HG03378 (cell line): Measurements from ENCODE around the gene WNT10A.

Source experiments
- ATAC-seq: cut with Tn5 transposase; IDR thresholded peaks from one replicate; pipeline ENCODE4 v1.9.1; 2021; ENCODE audit warnings: mild to moderate bottlenecking, moderate library complexity; ENCODE audit not compliant: unreplicated experiment

Gene WNT10A

DNA sequence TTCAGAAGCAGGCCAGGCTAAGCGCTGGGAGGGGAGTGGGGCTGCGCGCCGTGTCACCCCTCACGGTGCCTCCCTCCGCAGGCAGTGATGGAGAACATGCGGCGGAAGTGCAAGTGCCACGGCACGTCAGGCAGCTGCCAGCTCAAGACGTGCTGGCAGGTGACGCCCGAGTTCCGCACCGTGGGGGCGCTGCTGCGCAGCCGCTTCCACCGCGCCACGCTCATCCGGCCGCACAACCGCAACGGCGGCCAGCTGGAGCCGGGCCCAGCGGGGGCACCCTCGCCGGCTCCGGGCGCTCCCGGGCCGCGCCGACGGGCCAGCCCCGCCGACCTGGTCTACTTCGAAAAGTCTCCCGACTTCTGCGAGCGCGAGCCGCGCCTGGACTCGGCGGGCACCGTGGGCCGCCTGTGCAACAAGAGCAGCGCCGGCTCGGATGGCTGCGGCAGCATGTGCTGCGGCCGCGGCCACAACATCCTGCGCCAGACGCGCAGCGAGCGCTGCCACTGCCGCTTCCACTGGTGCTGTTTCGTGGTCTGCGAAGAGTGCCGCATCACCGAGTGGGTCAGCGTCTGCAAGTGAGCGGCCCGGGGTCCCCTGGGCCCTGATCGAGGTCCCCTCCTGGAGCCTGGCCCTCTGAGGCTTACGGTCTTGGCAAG, 12.2 kb downstream of the WNT10A start:
- peak; percentile 38 for ATAC-seq

DNA sequence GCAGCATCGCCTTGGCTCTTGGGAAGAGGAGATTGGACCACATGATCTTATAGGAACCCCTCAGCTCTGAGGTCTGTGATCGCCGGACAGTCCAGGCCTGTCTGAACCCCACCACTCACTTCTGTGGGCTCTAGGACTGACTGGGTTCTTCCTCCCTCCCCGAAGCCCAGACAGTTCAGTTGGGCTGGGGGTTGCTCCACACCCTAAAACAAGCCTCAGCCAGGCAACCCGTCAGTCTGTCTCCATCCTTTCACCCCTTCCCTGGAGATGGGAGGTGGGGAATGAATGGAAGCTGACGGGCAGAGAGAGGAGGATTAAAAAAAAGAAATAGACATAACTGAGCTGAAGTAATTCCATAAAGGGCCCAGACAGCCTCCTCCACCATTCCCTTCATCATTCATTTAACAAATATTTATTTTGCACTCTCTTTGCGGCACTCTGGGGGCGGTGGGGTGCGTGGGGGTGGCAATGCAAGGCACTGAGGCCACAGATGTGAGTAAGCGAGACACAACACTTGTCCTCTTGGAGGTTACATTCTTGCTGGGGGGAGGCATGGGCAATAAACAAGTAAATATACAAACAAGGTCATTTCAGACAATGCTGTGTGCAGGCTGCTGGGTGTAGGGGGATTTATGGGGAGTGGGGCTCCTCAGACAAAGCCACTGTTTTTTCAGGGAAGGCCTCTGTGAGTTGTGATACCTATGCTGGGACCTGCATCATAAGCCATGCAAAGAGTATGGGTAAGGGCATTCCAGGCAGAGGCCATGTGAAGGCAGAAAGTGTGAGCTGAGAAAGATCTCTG, 12.9 kb downstream of the WNT10A start:
- no peak for ATAC-seq

DNA sequence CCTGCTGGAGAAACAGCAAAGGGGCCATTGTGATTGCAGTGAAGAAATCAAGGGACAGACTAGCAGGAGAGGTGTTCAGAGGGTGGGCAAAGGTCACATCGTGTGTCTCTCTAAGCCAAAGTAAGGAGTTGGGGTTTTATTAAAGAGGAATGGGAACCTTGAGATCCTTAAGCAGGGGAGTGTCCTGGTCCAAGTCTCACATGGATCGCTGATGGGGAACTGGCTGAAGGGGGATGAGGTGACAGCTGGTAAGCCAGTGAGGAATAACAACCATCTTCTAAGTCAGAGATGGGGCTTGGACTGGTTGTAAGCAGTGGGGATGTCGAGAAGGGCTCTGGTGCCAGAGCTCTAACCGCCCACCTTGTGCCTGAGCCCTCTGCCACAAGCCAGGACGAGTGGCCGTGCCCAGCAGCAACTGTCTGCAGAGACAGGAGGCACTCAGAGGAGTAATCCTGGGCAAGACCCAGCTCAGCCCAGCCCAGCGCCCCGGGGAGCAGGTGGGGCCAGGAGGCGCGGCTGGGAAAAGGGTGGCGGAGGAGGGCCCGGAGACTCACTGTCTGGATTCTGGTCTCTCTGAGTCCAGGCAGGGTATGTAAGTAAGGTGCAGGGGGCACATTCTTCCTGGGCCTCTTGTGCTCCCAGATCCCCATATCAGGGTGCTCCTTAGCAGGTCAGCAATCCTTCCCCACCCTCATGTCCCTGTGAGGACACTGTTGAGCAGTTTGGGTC, 13.7 kb downstream of the WNT10A start:
- ATAC-seq = no peak

DNA sequence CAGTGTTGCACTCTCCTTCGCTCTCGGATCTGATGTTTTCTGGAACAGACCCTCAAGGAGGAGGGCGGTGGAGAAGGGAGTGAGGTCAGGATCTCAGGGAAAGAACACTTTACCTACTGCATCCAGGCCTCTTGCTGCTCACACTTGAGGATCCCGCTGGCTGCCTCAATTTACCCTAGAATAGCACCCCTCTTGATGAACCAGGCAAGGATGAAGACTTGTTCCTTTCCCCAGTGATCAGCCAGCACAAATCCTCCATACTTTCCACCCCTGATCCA, 14.2 kb downstream of the WNT10A start:
- no peak for ATAC-seq

DNA sequence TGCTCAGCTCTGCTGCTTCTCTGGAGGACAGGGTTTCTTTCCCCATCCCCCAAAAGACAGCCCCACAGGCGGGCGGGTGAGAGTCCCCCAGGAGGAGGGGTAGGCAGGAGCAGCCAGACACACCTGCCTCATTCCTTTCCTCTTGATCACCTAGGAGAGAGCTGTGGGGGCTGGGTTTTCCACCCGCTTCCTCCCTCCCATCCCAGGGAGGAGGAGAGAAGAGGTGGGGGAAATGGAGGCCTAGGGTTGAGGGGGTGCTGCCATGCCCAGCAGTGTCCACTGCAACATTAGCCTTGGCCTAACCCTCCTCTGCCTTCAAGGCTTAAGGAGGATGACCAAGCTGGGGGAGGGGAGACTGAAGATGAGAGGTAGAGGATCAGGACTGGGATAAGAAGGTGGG, 14.7 kb downstream of the WNT10A start:
- ATAC-seq = no peak

DNA sequence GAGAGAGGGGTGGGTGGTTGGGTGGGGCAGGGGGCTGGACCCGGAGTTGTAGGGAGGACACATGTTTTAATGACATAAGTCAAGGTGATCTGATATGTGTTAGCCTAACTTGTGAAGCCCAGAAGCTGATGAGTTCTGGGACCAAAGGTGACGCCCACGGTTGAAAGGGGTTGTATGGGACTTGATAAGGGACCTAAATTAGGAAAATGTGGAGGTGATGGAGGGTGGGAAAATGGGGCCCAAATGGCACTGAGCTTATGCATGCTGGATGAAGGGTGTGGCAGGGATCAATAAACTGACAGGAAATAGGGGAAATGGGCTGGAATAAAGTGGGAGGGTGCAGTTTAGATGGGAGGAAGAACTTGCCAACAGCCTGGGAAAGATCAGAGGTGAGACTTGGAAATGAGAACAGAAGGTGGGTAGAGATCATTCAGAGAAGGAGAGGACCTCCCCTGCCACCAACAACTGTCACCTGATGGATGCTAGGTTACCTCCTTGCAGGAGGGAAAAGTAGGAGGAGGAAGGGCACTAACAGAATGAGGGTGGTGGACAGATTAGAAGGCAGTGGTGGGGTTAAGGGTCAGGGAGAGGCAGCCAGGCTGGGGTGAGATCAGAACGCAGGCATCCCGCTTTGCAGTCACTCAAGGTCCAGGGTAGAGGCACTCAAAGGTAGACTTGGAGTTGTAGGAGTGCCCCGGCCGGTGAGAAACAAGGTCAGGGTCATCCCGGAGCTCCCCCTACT, 15.3 kb downstream of the WNT10A start:
- ATAC-seq = peak; percentile 17

DNA sequence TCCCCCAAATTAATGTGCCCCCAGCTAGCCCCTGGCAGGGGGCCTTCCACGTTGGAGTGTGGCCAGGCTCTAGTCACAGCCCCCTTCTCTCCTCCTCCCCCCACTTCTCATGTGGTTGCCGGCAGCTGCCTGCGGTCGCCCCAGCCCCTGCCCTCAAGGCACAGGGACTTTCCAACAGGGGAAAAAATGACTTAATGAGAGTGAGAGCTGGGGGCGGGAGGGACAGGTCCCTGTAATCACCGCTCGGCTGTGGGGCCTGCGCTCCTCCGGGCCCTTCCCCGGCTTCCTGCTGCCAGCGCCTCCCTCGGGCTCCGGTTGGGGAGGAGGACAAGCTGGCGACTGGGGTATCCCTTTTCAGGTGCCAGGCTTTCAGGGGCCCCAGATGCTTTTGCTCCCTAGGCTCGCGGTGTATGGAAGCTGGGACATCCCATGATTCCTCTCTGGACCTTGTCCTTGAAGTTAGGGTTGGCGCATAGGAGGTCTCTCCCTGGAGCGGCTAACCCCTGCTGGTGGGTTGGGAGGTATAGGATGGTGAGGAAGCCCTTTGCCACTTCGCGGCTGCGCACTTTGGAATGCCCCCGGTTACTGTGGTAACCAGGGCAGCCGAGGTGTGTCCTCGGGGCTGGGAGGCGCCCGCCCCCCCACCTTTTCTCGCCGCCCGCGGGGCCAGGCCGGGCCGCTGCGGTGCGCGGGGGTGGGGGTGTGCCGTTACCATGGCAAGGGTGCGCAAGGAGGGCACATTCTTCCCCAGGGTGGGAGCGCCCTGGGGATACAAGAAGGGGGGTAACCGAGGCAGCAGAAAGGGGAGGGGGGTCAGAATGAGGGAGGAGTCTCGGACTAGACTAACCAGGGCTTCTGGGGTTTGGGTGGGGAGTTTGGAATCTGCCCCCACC, 16.1 kb downstream of the WNT10A start:
- peak; percentile 57 for ATAC-seq

DNA sequence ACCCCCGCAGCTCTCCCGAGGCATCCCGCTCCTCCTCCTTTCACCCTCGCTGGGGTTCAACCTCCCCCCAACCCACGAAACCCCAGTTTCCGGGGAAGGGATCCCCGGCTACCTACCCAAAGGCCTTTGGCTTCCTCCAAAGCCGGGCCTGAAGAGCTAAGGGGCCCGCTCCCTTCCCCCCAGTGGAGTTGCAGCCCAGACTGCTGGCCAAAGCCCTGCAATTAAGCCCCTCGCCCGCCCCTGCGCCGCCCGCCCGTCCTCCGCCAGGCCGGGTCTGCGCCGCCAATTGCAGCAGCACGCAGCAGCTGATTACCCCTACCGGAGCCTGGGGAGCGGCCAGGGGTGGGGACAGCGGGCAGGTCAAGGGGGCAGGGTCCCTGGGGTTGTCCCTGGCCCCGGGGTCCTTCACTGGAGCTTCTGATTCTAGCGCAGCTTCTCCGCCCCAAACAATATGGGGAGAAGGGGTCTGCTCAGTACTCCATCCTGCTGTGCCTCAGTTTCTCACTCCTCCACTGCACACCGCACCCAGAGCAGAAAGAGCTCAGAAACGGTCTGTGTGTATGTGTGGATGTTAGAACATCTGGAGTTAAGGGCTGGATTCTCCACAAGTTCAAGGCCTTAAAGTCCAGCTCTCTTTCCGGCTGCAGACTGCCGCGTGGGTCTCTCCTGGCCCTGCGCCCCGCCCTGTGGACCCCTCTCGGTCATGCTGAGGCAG, 16.9 kb downstream of the WNT10A start:
- no peak for ATAC-seq

DNA sequence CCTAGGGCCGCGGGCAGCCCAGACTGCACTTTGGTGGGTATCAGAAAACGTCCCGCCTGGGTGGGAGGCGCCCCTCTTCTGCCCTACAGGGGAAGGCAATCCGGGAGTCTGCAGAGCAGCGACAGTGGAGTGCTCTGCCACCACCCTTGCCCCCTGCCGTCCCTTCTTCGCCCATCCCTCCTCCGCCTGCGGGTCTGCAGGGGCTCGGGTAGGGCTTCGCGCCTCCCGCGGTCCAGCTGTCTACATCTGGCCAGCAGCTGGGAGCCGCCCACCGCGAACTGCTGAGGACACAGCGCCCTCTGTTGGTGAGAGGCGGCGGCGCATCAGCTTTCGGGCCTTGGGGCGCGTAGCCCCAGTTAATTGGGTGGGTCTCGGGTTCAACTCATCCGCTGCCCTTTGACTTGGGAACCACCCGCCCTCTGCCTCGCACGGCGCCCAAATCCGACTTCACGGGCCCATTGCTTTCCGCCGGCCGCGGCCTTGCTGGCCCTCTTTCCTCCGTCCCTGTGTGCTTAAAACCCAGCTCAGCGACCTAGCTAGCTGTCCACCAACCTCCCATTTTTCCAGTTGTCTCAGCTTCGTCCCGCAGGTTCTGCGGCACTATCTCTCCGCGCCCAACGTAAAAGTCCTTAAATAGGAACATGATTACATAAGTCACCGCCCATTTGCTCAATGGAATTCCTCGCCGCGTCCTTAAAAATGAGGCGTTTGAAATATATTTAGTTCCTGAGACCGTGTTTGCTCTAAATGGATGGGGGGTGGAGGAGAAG, 17.6 kb downstream of the WNT10A start:
- ATAC-seq = no peak

DNA sequence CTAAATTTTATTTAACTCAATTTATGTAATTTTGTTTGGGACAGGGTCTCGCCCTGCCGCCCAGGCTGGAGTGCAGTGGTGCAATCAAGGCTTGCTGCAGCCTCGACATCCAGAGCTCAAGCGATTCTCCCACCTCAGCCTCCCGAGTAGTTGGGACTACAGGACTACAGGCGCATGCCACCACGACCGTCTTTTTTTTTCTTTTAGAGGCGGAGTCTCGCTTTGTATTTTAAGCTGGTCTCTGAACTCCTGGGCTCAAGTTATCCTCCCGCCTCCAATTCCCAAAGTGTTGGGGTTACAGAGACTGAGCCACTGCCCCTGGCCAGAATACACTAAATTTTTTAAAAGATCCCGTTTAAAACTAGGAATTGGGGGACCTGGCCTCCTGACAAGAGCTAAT, 18.5 kb downstream of the WNT10A start:
- ATAC-seq = no peak

DNA sequence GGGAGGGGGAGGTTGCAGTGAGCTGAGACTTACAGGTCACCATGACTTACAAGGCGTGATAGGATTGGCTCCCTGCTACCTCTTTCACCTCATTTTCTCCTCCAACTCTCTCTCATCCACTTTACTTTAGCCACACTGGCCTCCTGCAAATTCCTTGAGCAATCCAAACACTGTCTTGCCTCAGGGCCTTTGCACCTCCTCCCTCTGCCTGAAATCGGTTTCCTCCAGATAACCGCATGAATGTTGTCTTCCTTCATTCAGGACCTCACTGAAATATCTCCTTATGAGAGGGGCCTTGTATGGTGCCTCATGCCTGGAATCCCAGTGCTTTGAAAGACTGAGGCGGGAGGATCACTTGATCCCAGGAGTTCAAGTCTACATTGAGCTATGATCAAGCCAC, 21.8 kb downstream of the WNT10A start:
- ATAC-seq = no peak

DNA sequence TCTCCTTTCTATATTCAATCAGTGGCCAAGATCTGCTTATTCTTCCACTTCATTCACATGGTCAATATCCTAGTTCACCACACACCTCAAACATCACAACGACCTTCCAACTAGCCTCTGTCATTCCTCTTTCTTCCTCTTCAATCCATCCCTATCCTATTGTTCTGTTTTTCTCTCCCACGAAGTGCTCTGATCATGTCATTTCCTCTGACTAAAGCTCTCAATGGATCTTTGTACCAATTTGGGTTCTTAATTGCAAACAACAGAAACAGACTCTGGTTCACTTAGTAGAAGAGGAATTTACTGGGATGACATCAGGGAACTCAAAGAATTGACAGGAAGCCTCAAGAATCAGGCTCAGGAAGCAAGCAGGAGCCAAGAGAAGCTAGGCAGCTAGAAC, 23.5 kb downstream of the WNT10A start:
- no peak for ATAC-seq

DNA sequence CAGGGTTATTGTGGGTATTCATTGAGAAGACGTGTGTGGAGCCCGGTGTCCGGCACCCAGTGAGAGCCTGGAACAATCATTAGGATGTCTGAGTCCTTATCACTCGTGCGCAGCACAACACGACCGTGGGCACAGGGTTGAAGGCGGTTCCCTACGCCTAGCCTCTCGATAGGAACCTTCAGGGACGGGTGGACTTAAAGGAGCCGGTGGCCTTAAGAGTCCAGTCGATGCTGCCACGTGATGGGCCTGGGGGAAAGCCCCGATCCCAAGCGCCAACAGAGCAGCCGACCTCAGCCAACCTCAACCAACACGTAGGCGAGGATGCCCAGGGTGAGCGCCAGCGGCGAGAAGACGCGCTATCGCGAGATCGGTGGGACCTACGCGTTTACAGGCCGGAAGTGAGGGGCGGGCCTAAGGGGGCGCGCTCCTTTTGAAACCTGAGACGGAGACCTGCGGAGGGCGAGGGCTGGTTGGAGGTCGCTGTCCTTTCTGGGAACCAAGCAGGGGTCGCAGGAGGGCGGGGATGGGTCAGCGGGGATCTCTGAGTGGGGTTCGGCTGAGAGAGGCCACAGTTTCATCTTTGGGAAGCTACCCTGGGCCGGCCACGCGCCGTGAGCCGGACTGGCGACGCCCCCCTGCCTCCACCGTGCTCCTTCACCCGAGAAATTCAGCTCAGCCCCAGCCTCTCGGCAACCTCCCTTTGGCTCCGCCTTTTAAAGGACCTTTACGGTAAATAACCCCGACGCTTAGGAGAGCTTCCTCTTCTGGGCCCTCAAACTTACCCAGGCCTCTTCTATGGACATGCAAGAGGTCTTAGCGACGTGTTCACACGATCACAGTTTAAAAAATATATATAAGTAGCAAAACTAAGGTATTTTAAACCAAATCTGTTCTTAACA, 28.3 kb downstream of the WNT10A start:
- ATAC-seq = peak; percentile 81

DNA sequence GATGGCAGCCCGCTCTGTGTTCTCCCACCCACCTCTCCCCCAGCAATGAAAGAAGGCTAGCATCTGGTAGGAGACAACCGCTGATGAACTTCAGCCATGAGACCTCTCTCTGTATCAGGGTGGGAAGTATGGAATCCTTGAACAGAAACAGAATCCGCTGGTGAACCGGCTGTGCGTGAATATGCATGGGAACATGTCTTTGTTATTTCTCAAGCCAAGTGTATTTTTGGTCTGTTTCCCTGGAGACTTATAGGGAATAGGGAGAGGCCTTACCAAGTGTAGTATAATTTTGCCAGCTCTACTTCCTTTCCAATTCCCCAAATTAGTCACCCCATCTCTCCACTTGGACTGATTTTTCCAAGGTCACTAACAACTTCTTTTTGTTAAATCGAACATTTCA, 30.1 kb downstream of the WNT10A start:
- ATAC-seq = no peak

DNA sequence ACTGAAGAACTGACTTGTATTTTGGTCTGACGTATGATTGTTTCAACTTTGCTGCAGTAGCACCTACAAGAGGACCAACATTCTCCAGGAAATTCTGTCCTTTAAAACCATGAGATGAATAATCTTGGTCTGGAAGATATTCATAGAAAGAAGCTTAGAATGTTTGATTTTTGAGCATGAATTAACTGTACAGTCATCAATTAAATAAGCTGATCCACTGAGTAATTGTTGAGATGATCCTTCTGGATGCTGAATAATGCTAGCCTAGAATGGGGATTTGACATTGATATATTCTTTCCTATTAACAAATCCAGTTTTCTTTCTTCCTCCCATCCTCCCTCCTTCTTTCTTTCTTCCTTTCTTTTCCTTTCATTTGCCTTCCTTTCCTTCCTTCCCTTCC, 39.9 kb downstream of the WNT10A start:
- no peak for ATAC-seq

DNA sequence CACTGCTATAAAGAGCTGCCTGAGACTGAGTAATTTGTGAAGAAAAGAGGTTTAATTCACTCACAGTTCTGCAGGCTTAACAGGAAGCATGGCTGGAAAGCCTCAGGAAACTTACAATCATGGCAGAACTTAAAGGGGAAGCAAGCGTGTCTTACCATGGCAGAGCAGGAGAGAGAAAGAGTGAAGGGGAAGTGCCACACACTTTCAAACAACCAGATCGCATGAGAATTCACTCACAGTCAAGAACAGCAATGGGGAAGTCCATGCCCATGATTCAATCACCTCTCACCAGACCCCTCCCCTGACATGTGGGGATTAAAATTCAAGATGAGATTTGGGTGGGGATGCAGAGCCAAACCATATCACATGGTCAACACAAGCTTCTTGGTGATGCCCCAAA, 44.1 kb downstream of the WNT10A start:
- no peak for ATAC-seq

DNA sequence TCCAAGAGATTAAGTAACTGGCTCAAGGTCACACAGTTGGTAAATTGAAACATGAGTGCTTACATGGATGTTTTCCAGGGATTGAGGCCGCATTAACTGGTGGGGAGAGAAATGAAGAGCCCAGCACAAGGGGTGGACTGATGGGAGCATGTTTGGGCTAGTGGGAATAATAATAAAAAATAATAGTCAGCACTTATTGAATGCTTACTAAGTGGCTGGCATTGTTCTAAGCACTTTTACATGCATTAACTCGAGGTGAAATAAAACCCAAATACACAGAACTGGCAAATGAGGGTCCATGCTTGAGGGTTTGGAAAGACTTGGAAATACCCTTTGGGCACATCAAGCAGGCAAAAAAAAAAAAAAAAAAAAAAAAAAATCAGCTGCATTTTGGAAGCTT, 44.8 kb downstream of the WNT10A start:
- no peak for ATAC-seq

DNA sequence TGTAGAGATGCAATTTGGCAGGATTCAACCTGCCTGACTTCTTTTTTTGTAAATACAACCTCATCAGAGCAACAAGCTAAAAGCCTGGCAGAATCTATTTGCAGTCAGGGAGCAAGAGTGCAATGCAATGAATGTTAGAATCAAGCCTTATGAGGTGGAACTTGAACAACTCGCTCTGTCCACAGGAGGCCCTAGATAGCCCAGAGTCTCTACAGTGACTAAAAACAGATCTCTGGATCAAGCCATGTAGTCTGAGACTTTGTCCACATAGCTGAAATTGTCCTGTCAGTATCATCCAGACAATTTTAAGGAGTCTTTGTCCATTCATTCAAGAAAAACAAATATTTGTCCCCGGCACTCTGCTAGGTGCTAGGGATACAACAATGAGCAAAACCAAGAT, 46.8 kb downstream of the WNT10A start:
- no peak for ATAC-seq
